Mammary epithelial cell (primary cell): Measurements from ENCODE around the gene NF1.

Source experiments
- CTCF ChIP-seq, 2 donors: IDR thresholded peaks in 1 of 2; conservative IDR thresholded peaks in 1 of 2; 2 replicates each; pipeline ENCODE4 v1.5.1; 2011 to 2012; ENCODE audit warnings: inconsistent platforms in 2 of 2, low read length in 2 of 2, mild to moderate bottlenecking in 2 of 2, control low read depth in 1 of 2, low read depth in 1 of 2; ENCODE audit not compliant: insufficient read depth in 1 of 2; ENCODE audit errors: extremely low read depth in 1 of 2
- EZH2 ChIP-seq: IDR thresholded peaks from 2 replicates; pipeline ENCODE4 v1.6.1; 2012; ENCODE audit warnings: low read length, inconsistent platforms, borderline replicate concordance

- TF ChIP-seq CTCF (conservative IDR thresholded peaks at IDR 0.05 in 1 of 2, IDR thresholded peaks at IDR 0.05 in 1 of 2; ENCODE audit: extremely low read depth in 1 of 2, insufficient read depth in 1 of 2, low read depth in 1 of 2, low read length in 2 of 2) = no peak
- no peak for TF ChIP-seq EZH2
Observed at GRCh38 chr17:31318851-31319661, 224.3 kb downstream of the NF1 start.
